ELR (cell line): ENCODE results near the gene HBA1.
"Not testable (repeated sequence)": the region's sequence is repeated elsewhere in the genome, so short reads cannot be mapped to it uniquely, and the experiment has no call there.

Source experiments
- DNase-seq: peaks from one replicate; pipeline ENCODE4 v3.0.0-alpha.2; 2015; ENCODE audit warnings: low read depth

The HBA1 gene

GRCh38 chr16:176477-177382 is at the start of gene HBA1:
Gene HBA1, plus strand, starts transcription at chr16:176680. Its CDS starts 37 bp downstream, at chr16:176717.
- DNase-seq: not testable (repeated sequence)

GRCh38 chr16:129075-129474 is 47.4 kb upstream of the HBA1 start:
- DNase-seq: no peak

GRCh38 chr16:130533-131173 is 45.8 kb upstream of the HBA1 start:
- no peak for DNase-seq

- DNase-seq: no peak
These were observed 44.4 kb upstream of the HBA1 start for GRCh38 chr16:132120-132519.

GRCh38 chr16:133716-134115 is 42.8 kb upstream of the HBA1 start:
- no peak for DNase-seq

GRCh38 chr16:138049-138417 is 38.4 kb upstream of the HBA1 start:
- DNase-seq: peak; percentile 27

- no peak for DNase-seq
These were observed 36.2 kb upstream of the HBA1 start for GRCh38 chr16:140175-140857.

- no peak for DNase-seq
These were observed 34.0 kb upstream of the HBA1 start for GRCh38 chr16:142405-142967.

GRCh38 chr16:143047-143446 is 33.4 kb upstream of the HBA1 start:
- DNase-seq: no peak

GRCh38 chr16:143456-143855 is 33.0 kb upstream of the HBA1 start:
- no peak for DNase-seq

- no peak for DNase-seq
These were observed 31.7 kb upstream of the HBA1 start for GRCh38 chr16:144797-145252.

GRCh38 chr16:146646-147045 is 29.8 kb upstream of the HBA1 start:
- DNase-seq: no peak

GRCh38 chr16:149024-149660 is 27.3 kb upstream of the HBA1 start:
- DNase-seq: peak; percentile 31

GRCh38 chr16:152141-153128 is 24.0 kb upstream of the HBA1 start, which contains the start of gene HBZ:
Gene HBZ, plus strand, starts transcription at chr16:152644. Its CDS starts 266 bp downstream, at chr16:152910.
- no peak for DNase-seq

GRCh38 chr16:153129-153521 is 23.4 kb upstream of the HBA1 start:
- DNase-seq: not testable (repeated sequence)

GRCh38 chr16:153550-154216 is 22.8 kb upstream of the HBA1 start:
- DNase-seq: not testable (repeated sequence)

- DNase-seq: no peak
These were observed 22.1 kb upstream of the HBA1 start for GRCh38 chr16:154217-155030.

GRCh38 chr16:155031-155398 is 21.5 kb upstream of the HBA1 start:
- no peak for DNase-seq
